GM19395 (cell line): ENCODE results near the gene ZNF529.
"Not testable (repeated sequence)": the region's sequence is repeated elsewhere in the genome, so short reads cannot be mapped to it uniquely, and the experiment has no call there.

Experiments
- ATAC-seq: cut with Tn5 transposase; IDR thresholded peaks from one replicate; pipeline ENCODE4 v1.9.1; 2021; ENCODE audit warnings: mild to moderate bottlenecking, moderate library complexity; ENCODE audit not compliant: unreplicated experiment

The ZNF529 gene

GRCh38 chr19:36573020-36573894 is at the start of gene ZNF529:
Gene ZNF529, minus strand, starts transcription at chr19:36573292. Its CDS starts 946 bp downstream, at chr19:36572346.
- peak; percentile 92 for ATAC-seq

GRCh38 chr19:36605877-36606478 is 32.9 kb upstream of the ZNF529 start:
- ATAC-seq: no peak

DNA sequence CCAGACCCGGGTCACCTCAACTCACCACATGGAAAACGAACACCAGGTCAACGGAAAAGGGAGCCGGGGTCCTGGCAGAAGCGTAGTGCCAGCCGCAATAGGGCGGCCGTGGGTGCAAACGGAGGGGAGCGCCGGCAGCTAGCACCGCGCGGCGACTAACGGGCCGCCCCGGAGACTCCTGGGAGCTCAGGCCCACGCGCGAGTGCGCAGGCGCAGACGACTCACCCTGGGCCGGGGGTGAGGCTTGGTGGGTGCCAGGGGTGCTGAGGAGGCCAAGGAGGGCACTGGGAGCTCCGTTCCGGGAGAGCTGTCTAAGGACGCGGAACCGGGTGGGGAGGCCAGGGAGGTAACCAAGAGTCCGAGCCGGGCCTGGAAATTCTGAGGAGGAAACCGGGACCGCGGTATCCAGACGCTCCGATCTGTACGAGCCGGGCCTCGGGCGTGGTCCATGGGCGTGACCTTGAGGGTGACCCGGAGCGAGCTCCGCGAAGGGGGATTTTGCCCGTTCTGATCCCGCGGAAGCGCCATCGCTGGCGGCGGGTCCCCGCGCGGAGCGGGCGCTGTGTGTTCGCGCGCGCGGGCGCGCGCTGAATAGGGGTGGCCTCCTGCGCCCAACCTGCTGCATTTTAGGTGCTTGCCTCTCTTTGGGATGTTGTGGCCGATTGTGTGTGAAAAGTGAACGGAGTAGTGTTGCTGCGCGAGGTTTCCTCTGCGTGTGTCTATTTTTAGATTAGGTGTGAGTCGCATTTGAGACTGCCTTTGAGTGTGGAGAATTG is 32.2 kb upstream of the ZNF529 start, which contains the start of gene ZNF382:
Gene ZNF382, plus strand, starts transcription at position 213 of the 776 bp plus-strand sequence. CDS start 4,602 bp downstream, outside the sequence.
- ATAC-seq: peak; percentile 64

DNA sequence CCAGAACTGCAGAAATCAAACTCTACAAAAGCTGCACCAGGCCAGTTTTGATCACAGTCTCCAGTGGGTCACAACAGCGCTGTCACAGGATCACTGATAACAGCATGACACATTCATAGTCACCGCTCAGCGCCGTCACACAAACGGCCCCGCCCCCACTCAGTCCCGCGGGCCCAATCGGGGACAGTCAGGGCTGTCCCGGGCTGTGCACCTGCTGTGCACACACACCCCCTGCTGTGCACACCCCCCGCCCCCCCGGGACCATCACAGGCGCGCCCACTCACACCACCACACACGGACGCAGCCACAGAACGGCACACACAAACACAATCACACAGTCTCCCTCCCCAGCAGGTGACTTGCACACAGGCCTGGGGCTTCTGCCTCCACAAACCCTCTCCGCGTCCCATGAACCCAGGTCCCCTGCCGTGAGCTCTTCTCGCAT is 31.6 kb upstream of the ZNF529 start:
- ATAC-seq: peak; percentile 84

GRCh38 chr19:36602681-36603080 is 29.6 kb upstream of the ZNF529 start:
- not testable (repeated sequence) for ATAC-seq

- ATAC-seq: no peak
Measured at GRCh38 chr19:36579255-36579654, 6.2 kb upstream of the ZNF529 start.

DNA sequence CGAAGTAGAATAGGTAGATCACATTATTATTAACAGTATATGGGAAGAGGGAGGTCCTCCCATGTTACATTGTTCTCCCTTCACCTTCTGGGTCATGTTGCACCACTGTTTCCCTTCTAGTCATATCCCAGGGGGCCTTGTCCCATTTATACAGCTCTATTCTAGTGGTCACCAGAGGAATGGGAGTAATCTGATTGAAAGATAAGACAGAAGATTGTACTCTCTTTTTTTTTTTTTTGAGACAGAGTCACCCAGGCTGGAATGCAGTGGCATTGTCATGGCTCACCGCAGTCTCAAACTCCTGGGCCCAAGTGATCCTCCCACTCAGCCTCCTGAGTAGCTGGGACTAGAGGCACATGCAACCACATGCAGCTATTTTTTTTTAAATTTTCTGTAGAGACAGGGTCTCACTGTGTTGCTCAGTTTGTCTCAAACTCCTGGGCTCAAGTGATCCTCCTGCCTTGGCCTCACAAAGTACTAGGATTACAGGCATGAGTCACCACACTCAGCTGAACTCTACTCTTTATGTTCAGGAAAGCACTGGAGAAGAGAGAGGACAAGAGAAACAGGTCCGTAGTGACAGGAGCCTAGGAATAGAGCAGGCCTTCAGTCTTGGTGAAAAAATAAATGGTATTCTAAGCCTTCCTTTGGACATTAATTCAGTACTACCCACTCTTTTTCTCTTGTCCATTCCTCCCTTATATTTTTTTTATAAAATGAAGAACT is 4.3 kb upstream of the ZNF529 start:
- no peak for ATAC-seq

GRCh38 chr19:36574741-36575140 is 1.6 kb upstream of the ZNF529 start:
- ATAC-seq: no peak

GRCh38 chr19:36573895-36574720 is 1.0 kb upstream of the ZNF529 start:
- ATAC-seq: peak; percentile 11

DNA sequence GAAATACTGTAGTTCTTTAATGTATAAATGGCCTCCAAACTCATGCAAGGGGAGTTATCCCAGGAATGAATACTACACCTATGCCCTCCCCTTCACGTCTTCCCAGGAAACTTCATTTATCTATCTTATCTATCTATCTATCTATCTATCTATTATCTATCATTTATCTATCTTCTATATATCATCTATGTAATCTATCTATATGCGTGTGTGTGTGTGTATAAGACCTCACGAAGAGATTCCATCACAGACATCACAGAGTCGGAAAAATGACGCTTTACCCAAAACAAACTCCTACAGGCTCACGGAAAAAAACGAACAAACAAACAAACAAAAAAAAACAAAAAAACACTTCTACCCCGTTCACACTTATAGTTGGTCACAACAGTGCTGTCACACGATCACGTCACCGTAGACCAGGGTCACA is 486 bp downstream of the ZNF529 start:
- no peak for ATAC-seq

DNA sequence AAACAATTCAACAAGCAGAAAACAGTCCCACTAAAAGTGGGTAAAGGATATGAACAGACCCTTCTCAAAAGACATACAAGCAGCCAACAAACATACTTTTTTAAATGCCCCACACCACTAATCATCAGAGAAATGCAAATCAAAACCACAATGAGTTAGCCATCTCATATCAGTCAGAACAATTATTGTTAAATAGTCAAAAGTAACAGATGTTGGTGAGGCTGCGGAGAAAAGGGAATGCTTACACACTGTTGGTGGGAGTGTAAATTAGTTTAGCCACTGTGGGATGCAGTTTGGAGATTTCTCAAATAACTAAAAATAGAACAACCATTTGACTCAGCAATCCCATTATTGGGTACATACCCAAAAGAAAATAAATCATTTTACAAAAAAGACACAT is 8.7 kb downstream of the ZNF529 start:
- ATAC-seq: no peak

DNA sequence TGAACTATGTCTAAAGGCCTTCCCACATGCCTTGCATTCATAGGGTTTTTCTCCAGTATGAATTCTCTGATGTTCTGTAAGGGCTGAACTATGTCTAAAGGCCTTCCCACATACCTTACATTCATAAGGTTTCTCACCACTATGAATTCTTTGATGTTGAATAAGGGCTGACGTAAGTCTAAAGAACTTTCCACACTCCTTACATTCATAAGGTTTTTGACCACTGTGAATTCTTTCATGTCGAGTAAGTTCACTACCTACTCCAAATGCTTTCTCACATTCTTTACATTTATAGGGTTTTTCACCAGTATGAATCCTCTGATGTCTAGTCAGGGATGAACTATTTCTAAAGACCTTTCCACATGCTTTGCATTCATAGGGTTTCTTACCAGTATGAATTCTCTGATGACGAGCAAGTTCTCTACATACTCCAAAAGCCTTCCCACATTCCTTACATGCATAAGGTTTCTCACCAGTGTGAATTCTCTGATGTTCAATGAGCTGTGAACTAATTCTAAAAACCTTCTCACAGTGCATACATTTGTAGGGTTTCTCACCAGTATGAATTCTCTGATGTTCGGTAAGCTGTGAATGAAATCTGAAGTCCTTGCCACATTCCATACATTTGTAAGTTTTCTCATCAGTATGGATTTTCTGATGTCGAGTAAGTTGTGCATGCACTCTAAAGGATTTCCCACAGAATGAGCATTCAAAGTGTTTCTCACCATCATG is 25.9 kb downstream of the ZNF529 start:
- no peak for ATAC-seq

GRCh38 chr19:36528921-36529518 is 44.1 kb downstream of the ZNF529 start:
- peak; percentile 26 for ATAC-seq

DNA sequence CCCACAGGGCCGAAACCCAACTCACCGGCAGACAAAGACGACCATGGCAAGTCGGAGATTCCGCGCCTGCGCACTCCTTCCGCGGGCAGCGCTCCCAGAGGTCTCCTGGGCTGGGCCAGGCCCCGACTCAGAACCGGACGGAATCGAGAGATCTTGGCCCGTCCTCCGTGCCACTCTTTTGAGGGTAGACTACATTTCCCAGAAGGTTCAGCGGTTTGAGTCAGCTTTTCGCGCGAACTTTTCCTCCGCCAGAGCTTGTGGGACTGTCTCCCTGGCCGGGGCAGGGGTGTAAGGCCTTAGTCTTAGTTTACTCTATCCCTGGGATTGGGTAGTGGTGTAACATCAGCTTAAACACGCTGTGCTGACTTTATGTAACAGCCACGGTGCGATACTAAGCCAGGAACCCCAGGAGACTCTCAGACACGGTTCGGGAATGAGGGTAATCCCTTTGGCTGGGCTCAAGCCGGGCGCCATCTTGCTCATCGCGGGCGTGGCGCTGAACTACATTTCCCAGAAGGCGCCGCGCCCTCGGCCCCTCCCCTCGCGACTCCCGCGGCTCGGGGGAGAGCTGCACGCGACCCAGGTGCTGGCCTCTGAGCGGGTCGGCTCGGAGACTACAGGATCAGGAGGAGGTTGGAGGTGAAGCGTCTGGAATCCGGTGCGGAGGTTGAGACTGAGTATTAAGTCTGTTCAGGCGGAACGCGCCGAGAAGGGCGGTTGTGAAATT is 44.7 kb downstream of the ZNF529 start, which contains the start of gene ZNF260:
Gene ZNF260, minus strand, starts transcription at position 78 of the 727 bp plus-strand sequence. CDS start 13,033 bp downstream, outside the sequence.
- peak; percentile 83 for ATAC-seq

- no peak for ATAC-seq
Measured at GRCh38 chr19:36527873-36528193, 45.3 kb downstream of the ZNF529 start.

GRCh38 chr19:36527341-36527740 is 45.8 kb downstream of the ZNF529 start:
- no peak for ATAC-seq

DNA sequence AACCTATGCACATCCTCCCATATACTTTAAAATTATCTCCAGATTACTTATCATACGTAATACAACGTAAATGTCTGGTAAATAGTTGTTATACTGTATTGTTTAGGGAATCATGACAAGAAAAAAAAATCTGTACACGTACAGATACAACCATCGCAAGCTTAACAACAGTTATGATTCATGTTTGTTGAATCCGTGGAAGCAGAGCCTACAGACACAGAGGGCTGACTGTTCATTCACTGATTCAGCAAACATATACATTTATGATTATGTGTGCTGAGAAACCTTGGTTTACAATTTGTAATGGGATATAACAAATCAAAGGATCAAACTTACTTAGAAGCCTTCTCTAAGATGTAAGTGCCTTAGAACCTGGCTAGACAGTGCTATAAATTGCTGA is 46.5 kb downstream of the ZNF529 start:
- ATAC-seq: no peak

- ATAC-seq: no peak
Measured at GRCh38 chr19:36524617-36525016, 48.5 kb downstream of the ZNF529 start.
